Esophagus squamous epithelium (tissue), 4 donors: ENCODE measurements around the gene SFR1.

Experiments
- CTCF ChIP-seq, 6 experiments: fragments of 450-650 bp in 4 of 6; fragments of 200-600 bp in 2 of 6; sonication (generic) in 2 of 6; IDR thresholded peaks; one replicate each; pipeline ENCODE4 v1.5.1; 2016 to 2019; ENCODE audit warnings: antibody characterized with exemption in 6 of 6, mild to moderate bottlenecking in 4 of 6, moderate library complexity in 4 of 6
- POLR2A ChIP-seq, 4 donors: fragments of 450-650 bp; IDR thresholded peaks; one replicate each; pipeline ENCODE4 v1.6.1; 2017; ENCODE audit warnings: antibody characterized with exemption in 4 of 4, mild to moderate bottlenecking in 4 of 4, moderate library complexity in 3 of 4

DNA sequence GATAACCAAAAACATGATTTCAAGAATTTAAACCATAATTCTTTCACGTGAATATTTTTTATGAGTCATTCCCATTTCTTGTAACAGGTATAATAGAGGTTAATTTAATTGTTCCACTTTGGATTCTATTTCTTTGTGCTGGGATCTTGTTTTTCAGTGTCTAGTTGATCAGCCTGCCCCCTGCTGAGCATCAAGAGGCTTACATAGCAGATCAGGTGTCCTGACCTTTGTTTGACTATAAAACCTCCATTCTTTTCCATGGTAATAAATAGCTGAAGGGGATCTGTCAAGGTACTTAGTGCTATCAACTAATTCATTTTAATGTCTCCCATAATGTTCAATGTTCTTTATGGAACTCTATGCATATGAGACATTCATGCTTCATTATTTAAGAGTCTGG, 41.2 kb upstream of the SFR1 start:
- TF ChIP-seq CTCF (IDR thresholded peaks at IDR 0.05) (peak in 5 of 6 experiments; percentile 19 to 65 (median 36)), POLR2A (IDR thresholded peaks at IDR 0.05) (no peak)
